ENCODE data around the gene KCTD16. TPM values are rescaled to one million over a fixed set of nuclear protein-coding genes. Genes with fewer than 3 reads are reported as not detected.

KCTD16 gene
- total RNA-seq, 2 donors from 2014 or later, result 3.4 to 4.3 TPM

- Histone ChIP-seq H3K4me1 (peaks cover 36% of the 10 kb centered on the region), H3K9me3 (no peaks in the 10 kb centered on the region), H3K36me3 (replicated peaks in 1 of 2; ENCODE audit: insufficient read depth in 1 of 2, low read depth in 2 of 2) (no peaks in the 10 kb centered on the region), H3K27ac (no peak overlapping the region), H3K27me3 (no peaks in the 10 kb centered on the region), H3K4me3 (no peak overlapping the region)
- DNase-seq (no peak), ATAC-seq (no peak)
- intact Hi-C loops (cut with DNase I), result no loop called here
- no peak for TF ChIP-seq POLR2A (IDR thresholded peaks at IDR 0.05)
- TF ChIP-seq CTCF (IDR thresholded peaks at IDR 0.05), result no peak
These were observed 160.7 kb downstream of the KCTD16 start for GRCh38 chr5:144331361-144331760.

GRCh38 chr5:144332265-144332664 is 161.6 kb downstream of the KCTD16 start:
- no peak overlapping the region for H3K27ac ChIP-seq
- TF ChIP-seq POLR2A (IDR thresholded peaks at IDR 0.05) (no peak), CTCF (IDR thresholded peaks at IDR 0.05) (peak in 6 of 7 experiments; percentile 13 to 40 (median 33))
- no peaks in the 10 kb centered on the region for H3K9me3 ChIP-seq
- H3K36me3 ChIP-seq (replicated peaks in 1 of 2; ENCODE audit: insufficient read depth in 1 of 2, low read depth in 2 of 2), result no peaks in the 10 kb centered on the region
- H3K27me3 ChIP-seq, result no peaks in the 10 kb centered on the region
- no peak overlapping the region for H3K4me3 ChIP-seq
- intact Hi-C loops (cut with DNase I), result no loop called here
- DNase-seq, result peak in 3 of 4 donors; percentile 33 to 54 (median 37)
- H3K4me1 ChIP-seq, result peaks cover 39% of the 10 kb centered on the region
- 95 to 97% methylated on average over 1 of the region's 1 CpG for WGBS, 2 donors
- no peak for ATAC-seq

- H3K9me3 ChIP-seq, result no peaks in the 10 kb centered on the region
- no peak for ATAC-seq
- DNase-seq, result no peak
- no peaks in the 10 kb centered on the region for H3K36me3 ChIP-seq (replicated peaks in 1 of 2; ENCODE audit: insufficient read depth in 1 of 2, low read depth in 2 of 2)
- no peaks in the 10 kb centered on the region for H3K27me3 ChIP-seq
- peaks cover 39% of the 10 kb centered on the region for H3K4me1 ChIP-seq
- H3K4me3 ChIP-seq, result no peak overlapping the region
- intact Hi-C loops (cut with DNase I), result no loop called here
- peak overlapping the region in 2 of 4 donors; percentile 30 to 79 for H3K27ac ChIP-seq
- TF ChIP-seq POLR2A (IDR thresholded peaks at IDR 0.05), result no peak
- no peak for TF ChIP-seq CTCF (IDR thresholded peaks at IDR 0.05)
- WGBS, 2 donors, result 83 to 100% methylated on average over 1 of the region's 1 CpG
These were observed 162.8 kb downstream of the KCTD16 start for GRCh38 chr5:144333336-144333920.

GRCh38 chr5:144335561-144335960 is 164.9 kb downstream of the KCTD16 start:
- Histone ChIP-seq H3K36me3 (replicated peaks in 1 of 2; ENCODE audit: insufficient read depth in 1 of 2, low read depth in 2 of 2) (no peaks in the 10 kb centered on the region), H3K27me3 (no peaks in the 10 kb centered on the region), H3K27ac (peak overlapping the region; percentile 43 to 79 (median 60)), H3K4me1 (peaks cover 22% of the 10 kb centered on the region), H3K4me3 (no peak overlapping the region), H3K9me3 (no peaks in the 10 kb centered on the region)
- intact Hi-C loops (cut with DNase I), result no loop called here
- TF ChIP-seq POLR2A (IDR thresholded peaks at IDR 0.05) (no peak), CTCF (IDR thresholded peaks at IDR 0.05) (no peak)
- DNase-seq, result peak; percentile 36 to 74 (median 63)
- 32 to 58% methylated on average over 1 of the region's 1 CpG for WGBS, 2 donors
- peak; percentile 84 for ATAC-seq

Data from body of pancreas (tissue), 4 donors.